GM21526 (cell line): ENCODE measurements around the gene HOXD1.

Experiments
- ATAC-seq: cut with Tn5 transposase; IDR thresholded peaks from one replicate; pipeline ENCODE4 v1.9.1; 2021; ENCODE audit warnings: moderate library complexity; ENCODE audit not compliant: unreplicated experiment, low FRiP score

The HOXD1 gene

DNA sequence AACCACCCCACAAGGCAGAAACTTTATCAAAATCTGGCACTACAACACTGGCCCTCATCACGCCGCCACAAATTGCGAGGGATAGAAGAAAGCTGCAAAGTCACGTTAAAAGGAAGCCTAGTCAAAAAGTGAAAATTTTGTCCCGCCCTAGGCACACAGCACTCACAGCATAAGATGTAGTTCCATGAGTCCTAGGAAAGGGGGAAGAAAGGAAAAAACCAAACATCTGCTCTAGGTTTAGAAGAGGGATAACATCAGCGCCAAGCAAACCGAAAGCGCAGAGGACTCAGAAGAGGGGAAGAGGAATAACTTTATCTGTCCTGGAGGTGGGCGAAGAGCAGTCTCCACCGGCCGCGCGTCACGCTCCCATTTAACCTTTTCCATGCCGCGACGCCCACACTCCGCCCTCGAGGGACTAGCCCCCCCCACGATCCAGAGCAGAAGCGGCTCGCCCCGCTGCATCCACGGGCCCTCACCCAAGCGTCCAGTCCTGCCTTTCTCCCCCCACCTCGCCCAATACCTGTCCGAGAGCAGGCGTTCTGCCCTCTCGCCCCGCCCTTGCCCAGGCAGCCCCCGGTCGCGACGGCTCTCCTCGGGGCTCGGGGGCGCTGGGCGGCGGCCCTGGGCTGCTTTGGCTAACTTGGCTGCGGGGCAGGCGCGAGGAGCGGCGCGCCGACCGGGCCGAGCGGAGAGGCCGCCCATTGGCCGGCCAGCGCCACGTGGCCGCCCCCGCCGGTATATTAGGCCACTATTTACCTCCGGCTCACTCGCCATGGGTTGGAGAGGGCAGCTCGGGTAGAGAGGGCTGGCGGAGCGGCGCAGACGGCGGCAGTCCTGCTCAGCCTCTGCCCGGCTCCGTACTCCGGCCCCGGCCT is at the start of gene HOXD1:
TSS of gene HOXD1 (plus strand) at position 770 of the 875 bp plus-strand sequence. CDS start 134 bp downstream, outside the sequence.
- no peak for ATAC-seq

- ATAC-seq, result no peak
Observed at GRCh38 chr2:176138923-176139660, 49.4 kb upstream of the HOXD1 start.

GRCh38 chr2:176139661-176140512 is 48.6 kb upstream of the HOXD1 start:
- ATAC-seq, result no peak

- ATAC-seq, result peak; percentile 95
Observed at GRCh38 chr2:176140513-176141317, 47.8 kb upstream of the HOXD1 start.

DNA sequence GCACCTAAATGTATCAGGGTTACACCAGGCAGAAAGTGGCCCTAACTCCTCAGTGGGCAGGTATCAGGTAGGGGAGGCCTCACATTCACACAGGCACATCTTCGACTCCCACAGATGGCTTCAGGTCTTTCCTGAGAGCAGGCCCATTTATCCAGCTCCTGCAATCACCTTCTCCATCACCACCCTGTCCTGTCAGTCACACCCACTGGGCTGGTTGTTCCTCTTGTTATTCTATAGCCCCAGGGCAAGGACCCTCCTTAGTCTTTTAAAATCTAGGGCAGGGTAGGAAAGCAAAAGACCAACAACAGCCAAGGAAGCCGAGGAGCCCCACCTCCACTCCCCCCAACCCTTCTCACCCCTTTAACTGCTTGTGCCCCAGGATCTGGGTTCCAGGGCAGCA is 46.2 kb upstream of the HOXD1 start:
- no peak for ATAC-seq

- no peak for ATAC-seq
Observed at GRCh38 chr2:176145085-176145969, 43.1 kb upstream of the HOXD1 start.

- ATAC-seq, result no peak
Observed at GRCh38 chr2:176146101-176146500, 42.4 kb upstream of the HOXD1 start.

- ATAC-seq, result no peak
Observed at GRCh38 chr2:176146645-176147044, 41.8 kb upstream of the HOXD1 start.

- ATAC-seq, result no peak
Observed at GRCh38 chr2:176147210-176147799, 41.2 kb upstream of the HOXD1 start.

GRCh38 chr2:176147800-176148496 is 40.5 kb upstream of the HOXD1 start:
- ATAC-seq, result no peak

GRCh38 chr2:176148751-176149421 is 39.6 kb upstream of the HOXD1 start:
- no peak for ATAC-seq

DNA sequence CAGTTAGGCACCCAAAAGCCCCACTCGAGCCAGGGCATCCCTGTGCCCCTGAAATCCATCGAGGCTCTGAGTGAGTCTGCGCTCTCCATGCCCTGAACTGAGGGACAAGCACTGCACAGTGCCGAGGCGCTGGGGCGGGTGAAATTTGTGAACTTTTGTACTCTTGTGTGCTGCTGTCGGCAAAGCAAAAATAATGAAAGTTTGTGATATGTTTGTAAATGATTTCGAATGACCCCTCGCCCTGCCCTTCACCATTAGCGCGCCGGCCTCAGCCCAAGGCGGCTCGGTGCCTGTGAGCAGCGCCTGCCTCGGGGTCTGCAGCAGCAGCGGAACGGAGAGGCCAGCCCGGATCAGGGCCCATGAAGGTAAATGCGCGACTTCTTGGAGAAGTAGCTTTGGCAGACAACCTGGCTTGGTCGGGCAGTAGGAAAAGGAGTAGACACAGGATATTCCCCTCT is 39.0 kb upstream of the HOXD1 start:
- no peak for ATAC-seq

- ATAC-seq, result no peak
Observed at GRCh38 chr2:176149939-176150583, 38.4 kb upstream of the HOXD1 start.

- ATAC-seq, result no peak
Observed at GRCh38 chr2:176150584-176151441, 37.7 kb upstream of the HOXD1 start.

DNA sequence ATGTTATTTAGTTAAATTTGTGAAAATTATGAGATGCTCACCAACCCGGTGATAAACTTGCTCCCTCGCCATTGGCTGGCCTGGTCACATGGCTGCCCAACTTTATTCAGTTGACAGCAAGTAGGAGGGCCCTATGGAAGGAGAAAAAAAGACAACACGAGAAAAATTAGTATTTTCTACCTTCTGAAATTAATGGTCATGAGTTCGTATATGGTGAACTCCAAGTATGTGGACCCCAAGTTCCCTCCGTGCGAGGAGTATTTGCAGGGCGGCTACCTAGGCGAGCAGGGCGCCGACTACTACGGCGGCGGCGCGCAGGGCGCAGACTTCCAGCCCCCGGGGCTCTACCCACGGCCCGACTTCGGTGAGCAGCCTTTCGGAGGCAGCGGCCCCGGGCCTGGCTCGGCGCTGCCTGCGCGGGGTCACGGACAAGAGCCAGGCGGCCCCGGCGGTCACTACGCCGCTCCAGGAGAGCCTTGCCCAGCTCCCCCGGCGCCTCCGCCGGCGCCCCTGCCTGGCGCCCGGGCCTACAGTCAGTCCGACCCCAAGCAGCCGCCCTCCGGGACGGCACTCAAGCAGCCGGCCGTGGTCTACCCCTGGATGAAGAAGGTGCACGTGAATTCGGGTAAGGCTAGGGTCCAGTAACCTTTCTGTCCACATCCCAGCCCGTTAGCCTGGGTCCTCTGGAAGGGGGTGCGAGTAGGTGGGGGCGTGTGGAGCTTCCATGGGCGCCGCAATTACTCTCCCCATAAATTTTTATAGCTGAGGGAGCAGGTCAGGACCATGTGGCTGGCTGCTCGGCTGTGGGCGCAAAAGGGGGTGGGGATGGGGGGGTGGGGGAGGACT is 36.8 kb upstream of the HOXD1 start, which contains the start of gene HOXD4:
TSS of gene HOXD4 (plus strand) at position 109 of the 846 bp plus-strand sequence. CDS start at position 193, 84 bp downstream.
- no peak for ATAC-seq
